GM12874 (cell line): ENCODE data around the gene ARHGEF40.

ENCODE experiments used
- TF ChIP-seq, protein P1 (sequence below): IDR thresholded peaks from 2 replicates; pipeline ENCODE4 v1.5.1; 2011; ENCODE audit warnings: low read depth, mild to moderate bottlenecking, control low read depth, low read length, moderate library complexity; ENCODE audit not compliant: insufficient read depth

ARHGEF40 gene

DNA sequence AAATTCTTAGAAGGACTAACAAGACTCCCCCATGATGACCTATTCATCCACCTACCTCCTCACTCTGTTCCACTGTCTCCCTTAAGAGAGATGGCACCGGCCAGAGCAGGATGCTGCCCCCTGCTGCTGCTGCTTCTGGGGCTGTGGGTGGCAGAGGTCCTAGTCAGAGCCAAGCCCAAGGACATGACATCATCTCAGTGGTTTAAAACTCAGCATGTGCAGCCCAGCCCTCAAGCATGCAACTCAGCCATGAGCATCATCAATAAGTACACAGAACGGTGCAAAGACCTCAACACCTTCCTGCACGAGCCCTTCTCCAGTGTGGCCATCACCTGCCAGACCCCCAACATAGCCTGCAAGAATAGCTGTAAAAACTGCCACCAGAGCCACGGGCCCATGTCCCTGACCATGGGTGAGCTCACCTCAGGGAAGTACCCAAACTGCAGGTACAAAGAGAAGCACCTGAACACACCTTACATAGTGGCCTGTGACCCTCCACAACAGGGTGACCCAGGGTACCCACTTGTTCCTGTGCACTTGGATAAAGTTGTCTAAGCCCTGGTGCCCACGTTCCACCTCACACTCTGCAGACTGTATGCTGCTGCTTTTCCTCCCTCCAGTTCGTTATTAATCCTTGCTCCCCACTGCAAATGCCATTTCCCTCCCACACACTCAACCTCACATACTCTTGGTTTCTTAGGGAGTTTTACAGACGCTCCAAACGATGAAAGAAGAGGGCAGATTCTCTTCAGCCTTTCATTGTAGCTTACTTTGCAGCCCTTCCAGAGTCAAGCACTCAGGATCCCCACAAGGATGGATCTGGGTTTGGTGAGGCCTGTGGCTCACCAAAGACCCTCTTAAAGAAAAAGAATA lies 12.1 kb upstream of the ARHGEF40 start, which contains the start of gene RNASE8:
RNASE8 (plus strand) TSS at position 20 of the 873 bp plus-strand sequence; CDS start at position 91, 71 bp downstream.
- TF ChIP-seq, protein P1, sequence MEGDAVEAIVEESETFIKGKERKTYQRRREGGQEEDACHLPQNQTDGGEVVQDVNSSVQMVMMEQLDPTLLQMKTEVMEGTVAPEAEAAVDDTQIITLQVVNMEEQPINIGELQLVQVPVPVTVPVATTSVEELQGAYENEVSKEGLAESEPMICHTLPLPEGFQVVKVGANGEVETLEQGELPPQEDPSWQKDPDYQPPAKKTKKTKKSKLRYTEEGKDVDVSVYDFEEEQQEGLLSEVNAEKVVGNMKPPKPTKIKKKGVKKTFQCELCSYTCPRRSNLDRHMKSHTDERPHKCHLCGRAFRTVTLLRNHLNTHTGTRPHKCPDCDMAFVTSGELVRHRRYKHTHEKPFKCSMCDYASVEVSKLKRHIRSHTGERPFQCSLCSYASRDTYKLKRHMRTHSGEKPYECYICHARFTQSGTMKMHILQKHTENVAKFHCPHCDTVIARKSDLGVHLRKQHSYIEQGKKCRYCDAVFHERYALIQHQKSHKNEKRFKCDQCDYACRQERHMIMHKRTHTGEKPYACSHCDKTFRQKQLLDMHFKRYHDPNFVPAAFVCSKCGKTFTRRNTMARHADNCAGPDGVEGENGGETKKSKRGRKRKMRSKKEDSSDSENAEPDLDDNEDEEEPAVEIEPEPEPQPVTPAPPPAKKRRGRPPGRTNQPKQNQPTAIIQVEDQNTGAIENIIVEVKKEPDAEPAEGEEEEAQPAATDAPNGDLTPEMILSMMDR = no peak

DNA sequence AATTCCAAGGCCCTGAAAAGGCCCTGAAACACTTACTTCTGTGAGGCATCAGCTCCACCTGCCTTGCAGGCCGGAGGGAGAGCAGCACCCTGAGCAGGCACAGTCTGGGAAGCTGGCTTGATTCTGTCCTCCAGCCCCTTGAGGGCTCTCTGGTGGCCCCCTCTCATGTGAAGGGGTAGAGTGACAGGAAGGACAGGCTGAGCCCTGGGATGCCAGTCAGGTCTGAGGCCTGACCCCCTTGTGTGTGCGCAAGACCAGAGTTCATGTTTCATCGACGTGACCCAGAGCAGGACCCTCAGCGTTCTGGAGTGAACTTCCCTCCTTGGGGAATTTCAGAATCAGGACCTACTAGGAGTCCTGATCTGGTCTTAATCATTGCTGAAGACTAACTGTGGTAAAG lies 11.2 kb upstream of the ARHGEF40 start:
- TF ChIP-seq, protein P1 = no peak

DNA sequence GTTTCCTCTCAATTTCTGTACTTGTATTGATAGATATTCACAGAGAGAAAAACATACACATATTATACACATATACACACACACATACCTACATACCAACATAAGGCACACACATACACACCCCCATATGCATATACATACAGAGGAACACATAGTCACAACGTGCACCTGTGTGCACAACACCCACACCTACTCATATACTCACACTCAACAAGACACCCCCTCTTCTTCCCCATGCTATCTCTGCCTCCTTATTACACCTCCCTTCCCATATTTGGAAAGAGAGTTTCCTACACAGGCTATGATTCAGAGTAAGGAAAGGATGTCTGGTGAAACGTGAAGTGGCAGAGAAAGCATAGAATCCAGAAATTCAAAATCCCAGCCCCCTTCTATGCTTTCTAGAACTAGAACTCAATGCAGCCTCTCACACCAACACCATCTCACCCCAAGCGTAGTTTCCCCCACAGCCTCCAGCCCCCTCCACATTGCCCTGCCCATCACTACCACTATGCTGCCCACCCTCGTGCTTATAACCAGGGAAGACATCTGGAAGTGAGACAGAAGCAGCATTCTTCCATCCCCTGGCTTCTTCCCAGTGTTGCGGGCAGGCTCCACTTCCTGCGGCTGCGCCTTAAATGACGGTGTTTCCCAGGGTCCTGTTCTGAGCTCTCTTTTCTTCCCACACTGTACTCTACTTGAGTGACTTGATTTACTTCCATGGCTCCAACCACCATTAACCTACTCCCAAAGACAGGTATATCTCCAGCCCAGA lies 10.1 kb upstream of the ARHGEF40 start:
- TF ChIP-seq, protein P1 = no peak

DNA sequence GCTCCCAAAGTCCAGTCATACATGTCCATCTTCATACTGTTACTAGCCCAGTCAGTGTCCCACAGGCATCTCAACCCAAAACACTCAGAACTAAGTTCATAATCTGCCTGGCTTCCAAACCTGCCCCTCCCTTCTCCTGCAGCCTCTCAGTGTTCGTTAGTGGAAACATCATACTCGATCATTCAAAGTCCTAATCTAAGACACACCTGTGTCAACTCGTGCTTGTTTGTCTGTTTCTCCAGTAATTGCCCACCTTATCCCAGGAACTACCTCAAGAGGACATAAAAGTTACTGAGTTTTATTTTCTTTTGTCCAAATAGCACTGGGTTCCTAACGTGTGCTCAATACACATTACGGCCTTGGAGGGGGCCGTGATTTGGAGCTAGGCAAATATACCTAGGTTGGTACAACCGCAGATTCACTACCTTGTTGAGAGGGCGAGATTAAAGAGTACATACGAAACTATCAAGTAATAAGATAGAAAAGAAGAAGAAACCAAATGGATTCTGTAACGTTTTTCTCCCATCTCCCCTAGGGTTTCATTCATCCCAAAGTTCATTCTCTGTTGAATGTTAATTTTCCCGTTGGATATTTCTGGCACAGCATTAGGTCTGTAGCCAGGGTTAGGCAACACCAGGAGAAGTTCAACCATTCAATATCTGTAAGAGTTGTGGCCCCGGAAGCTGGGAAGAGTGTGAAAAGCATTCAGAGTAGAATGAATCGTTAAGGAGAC lies 9.3 kb upstream of the ARHGEF40 start:
- TF ChIP-seq, protein P1 = no peak

DNA sequence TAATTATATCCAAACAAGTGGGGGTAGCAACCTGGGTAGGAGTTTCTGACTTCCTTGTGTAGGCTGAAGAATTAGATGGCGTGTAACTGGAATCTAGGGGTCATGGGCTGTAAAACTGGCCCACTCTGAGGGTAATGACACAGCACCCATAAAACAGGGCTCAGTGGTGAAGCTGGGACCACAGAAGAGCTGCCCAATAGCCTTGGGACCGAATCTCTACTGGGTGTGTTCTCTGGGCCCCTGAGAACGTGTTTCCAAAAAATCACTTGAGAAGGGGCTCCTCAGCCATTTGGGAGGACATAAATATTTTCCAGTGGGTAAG lies 8.8 kb upstream of the ARHGEF40 start:
- TF ChIP-seq, protein P1 = no peak

DNA sequence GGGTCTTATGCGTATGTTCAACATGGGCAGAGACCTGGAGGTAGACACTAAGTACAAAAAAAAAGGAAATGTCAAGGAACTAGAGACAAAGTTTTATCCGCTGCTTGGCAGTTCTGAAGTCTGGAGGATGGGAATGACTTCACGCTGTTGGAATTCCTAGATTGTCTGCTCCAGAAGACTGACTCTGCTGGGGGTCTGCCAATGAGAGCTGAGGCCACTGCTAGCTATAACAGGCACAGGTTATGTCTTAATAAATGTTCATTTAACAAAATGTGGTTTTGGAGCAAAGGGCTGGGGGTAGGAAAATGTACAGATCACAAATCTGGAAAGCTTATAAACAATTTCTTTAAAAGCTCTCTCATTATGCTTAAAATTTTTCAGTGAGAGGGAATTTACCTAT lies 6.6 kb upstream of the ARHGEF40 start:
- TF ChIP-seq, protein P1 = no peak
